SK-N-SH (cell line): ENCODE results near the gene GLUD1.
"Not testable (repeated sequence)": the region's sequence is repeated elsewhere in the genome, so short reads cannot be mapped to it uniquely, and the experiment has no call there.

ENCODE experiments used
- POLR2AphosphoS5 ChIP-seq: IDR thresholded peaks from 2 replicates; pipeline ENCODE4 v1.6.1; 2012; ENCODE audit warnings: low read depth, low read length
- TAF1 ChIP-seq: IDR thresholded peaks from 2 replicates; pipeline ENCODE4 v1.6.1; 2012; ENCODE audit warnings: low read depth, mild to moderate bottlenecking, low read length, moderate library complexity, borderline replicate concordance
- TF ChIP-seq, protein P1 (sequence below): fragments of 200-600 bp; sonication (generic); IDR thresholded peaks from 2 replicates; pipeline ENCODE4 v1.6.1; 2017; ENCODE audit warnings: antibody characterized with exemption, mild to moderate bottlenecking, moderate library complexity

DNA sequence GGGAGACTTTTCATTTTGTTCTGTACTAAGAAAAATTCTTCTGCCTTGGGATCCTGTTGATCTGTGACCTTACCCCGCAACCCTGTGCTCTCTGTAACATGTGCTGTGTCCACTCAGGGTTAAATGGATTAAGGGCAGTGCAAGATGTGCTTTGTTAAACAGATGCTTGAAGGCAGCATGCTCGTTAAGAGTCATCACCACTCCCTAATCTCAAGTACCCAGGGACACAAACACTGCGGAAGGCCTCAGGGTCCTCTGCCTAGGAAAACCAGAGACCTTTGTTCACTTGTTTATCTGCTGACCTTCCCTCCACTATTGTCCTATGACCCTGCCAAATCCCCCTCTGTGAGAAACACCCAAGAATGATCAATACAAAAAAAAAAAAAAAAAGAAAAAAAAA lies 13.1 kb downstream of the GLUD1 start:
- TF ChIP-seq, protein P1, sequence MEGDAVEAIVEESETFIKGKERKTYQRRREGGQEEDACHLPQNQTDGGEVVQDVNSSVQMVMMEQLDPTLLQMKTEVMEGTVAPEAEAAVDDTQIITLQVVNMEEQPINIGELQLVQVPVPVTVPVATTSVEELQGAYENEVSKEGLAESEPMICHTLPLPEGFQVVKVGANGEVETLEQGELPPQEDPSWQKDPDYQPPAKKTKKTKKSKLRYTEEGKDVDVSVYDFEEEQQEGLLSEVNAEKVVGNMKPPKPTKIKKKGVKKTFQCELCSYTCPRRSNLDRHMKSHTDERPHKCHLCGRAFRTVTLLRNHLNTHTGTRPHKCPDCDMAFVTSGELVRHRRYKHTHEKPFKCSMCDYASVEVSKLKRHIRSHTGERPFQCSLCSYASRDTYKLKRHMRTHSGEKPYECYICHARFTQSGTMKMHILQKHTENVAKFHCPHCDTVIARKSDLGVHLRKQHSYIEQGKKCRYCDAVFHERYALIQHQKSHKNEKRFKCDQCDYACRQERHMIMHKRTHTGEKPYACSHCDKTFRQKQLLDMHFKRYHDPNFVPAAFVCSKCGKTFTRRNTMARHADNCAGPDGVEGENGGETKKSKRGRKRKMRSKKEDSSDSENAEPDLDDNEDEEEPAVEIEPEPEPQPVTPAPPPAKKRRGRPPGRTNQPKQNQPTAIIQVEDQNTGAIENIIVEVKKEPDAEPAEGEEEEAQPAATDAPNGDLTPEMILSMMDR: not testable (repeated sequence)
- not testable (repeated sequence) for TF ChIP-seq TAF1, POLR2AphosphoS5
